HepG2 (cell line): ENCODE results near the gene MSANTD2.

Source experiments
- CREB1 ChIP-seq, 2 experiments: fragments of 450-650 bp in 1 of 2; IDR thresholded peaks; 2 replicates each; pipeline ENCODE4 v1.6.1; 2016 to 2017; ENCODE audit warnings: control low read depth in 1 of 2, mild to moderate bottlenecking in 1 of 2, missing compliant biosample characterization in 1 of 2, missing genetic modification characterization in 1 of 2
- HNRNPLL ChIP-seq: fragments of 200-400 bp; formaldehyde crosslinking; IDR thresholded peaks from 2 replicates; pipeline ENCODE4 v1.6.1; 2017; ENCODE audit warnings: mild to moderate bottlenecking, low read depth, low read length; ENCODE audit not compliant: poor library complexity, severe bottlenecking
- TAF1 ChIP-seq: sonication (generic); formaldehyde crosslinking; IDR thresholded peaks from 2 replicates; pipeline ENCODE4 v1.4.0; 2020; ENCODE audit warnings: missing genetic modification reagents
- TF ChIP-seq, protein P1 (sequence below): sonication (generic); formaldehyde crosslinking; IDR thresholded peaks from 2 replicates; pipeline ENCODE4 v1.5.1; 2020; ENCODE audit warnings: mild to moderate bottlenecking, missing genetic modification reagents, moderate library complexity

- no peak for TF ChIP-seq CREB1 (IDR thresholded peaks at IDR 0.05)
- no peak for TF ChIP-seq CREB1 (CRISPR knock-in tag; IDR thresholded peaks at IDR 0.05)
- TF ChIP-seq TAF1 (CRISPR knock-in tag) = no peak
- TF ChIP-seq, protein P1, sequence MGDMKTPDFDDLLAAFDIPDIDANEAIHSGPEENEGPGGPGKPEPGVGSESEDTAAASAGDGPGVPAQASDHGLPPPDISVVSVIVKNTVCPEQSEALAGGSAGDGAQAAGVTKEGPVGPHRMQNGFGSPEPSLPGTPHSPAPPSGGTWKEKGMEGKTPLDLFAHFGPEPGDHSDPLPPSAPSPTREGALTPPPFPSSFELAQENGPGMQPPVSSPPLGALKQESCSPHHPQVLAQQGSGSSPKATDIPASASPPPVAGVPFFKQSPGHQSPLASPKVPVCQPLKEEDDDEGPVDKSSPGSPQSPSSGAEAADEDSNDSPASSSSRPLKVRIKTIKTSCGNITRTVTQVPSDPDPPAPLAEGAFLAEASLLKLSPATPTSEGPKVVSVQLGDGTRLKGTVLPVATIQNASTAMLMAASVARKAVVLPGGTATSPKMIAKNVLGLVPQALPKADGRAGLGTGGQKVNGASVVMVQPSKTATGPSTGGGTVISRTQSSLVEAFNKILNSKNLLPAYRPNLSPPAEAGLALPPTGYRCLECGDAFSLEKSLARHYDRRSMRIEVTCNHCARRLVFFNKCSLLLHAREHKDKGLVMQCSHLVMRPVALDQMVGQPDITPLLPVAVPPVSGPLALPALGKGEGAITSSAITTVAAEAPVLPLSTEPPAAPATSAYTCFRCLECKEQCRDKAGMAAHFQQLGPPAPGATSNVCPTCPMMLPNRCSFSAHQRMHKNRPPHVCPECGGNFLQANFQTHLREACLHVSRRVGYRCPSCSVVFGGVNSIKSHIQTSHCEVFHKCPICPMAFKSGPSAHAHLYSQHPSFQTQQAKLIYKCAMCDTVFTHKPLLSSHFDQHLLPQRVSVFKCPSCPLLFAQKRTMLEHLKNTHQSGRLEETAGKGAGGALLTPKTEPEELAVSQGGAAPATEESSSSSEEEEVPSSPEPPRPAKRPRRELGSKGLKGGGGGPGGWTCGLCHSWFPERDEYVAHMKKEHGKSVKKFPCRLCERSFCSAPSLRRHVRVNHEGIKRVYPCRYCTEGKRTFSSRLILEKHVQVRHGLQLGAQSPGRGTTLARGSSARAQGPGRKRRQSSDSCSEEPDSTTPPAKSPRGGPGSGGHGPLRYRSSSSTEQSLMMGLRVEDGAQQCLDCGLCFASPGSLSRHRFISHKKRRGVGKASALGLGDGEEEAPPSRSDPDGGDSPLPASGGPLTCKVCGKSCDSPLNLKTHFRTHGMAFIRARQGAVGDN (CRISPR knock-in tag) = no peak; the same call in none of the 2 replicates
- TF ChIP-seq HNRNPLL = no peak
Observed at GRCh38 chr11:124724979-124725718, 75.1 kb downstream of the MSANTD2 start.
